Measurements from ENCODE around the gene BOLL.
"Not testable (repeated sequence)": the region's sequence is repeated elsewhere in the genome, so short reads cannot be mapped to it uniquely, and the experiment has no call there.

The BOLL gene

GRCh38 chr2:197798187-197798586, 13.1 kb upstream of the BOLL start:
- no peak for DNase-seq (ENCODE audit: low read depth)

- no peak for DNase-seq (ENCODE audit: low read depth)
Measured at GRCh38 chr2:197795277-197795676, 10.2 kb upstream of the BOLL start.

DNA sequence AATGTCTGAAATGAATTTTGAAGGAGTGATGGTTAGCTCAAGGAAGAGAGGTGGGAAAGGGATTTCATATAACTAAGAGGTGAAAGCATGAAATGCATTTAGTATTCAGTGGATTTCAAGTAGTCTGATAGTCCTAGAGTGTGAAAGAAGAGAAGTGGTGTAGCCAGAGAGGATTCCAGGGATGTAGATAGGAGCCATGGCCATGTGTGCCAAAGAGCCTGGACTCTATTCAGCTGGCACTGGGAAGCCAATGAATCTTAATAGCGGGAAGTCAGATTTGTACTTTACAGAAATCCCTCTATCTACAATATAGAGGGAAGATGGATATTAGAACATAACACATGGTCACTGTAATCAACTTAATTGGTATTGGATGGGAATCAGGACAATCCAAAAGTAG, 8.3 kb upstream of the BOLL start:
- DNase-seq (ENCODE audit: low read depth): no peak

DNA sequence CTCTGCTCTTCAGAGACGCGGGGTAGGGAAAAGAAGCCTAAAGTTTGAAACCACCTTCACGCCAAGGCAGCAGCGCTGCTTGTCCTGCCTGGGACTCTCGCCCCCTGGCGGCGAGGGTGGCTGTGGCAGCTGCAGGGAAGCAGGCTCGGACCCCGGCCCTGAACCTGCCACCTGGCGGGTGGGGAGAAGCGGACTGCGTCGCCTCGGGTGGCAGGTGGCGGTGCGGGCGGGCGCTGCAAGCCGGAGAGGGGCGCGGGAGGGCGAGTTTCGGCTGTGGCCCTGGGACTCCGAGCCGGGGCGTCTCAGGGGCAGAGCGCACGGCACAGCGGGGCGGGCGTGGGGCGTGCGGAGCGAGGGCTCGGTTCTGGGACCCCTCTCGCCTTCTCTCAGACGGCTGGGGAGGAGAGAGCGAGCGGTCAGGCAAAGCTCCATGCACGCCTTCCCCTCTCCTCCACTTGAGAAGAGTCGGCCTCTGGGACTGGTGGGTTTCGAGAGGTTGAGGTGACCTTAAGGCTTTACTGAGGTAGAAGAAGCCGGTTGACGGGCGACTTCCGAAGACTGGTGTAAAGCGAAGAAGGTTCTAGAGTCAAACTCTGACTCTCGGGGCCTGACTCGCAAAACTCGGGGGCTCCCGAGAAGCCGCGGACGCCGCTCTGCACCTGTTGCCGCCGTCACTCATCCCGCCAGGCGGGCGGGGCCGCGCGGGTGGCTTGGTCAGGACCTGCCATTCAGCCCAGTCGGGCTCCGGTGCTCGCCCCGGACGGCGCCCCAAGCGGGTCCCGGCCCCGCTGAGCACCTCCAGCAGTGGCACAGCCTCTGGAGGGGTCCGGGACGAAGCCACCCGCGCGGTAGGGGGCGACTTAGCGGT, 1.1 kb upstream of the BOLL start:
- no peak for DNase-seq (ENCODE audit: low read depth)

DNA sequence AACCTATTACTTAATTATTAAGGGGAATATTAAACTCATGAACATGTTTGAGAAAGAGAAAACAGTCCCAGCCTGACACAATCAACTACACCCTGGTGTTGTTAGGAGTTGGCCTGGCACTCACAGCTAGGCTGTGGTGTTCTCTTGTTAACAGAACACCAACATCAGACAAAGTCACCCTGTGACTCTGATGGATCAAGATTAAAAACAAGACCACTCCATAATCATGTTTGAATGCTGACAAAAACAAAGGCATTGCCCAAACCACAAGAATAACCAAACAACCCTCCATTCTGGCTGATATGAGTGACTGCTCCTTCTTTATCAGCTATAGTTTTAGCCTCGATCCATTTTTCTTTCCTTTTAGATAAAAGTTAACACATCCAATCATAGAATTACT, 3.0 kb downstream of the BOLL start:
- no peak for DNase-seq (ENCODE audit: low read depth)

DNA sequence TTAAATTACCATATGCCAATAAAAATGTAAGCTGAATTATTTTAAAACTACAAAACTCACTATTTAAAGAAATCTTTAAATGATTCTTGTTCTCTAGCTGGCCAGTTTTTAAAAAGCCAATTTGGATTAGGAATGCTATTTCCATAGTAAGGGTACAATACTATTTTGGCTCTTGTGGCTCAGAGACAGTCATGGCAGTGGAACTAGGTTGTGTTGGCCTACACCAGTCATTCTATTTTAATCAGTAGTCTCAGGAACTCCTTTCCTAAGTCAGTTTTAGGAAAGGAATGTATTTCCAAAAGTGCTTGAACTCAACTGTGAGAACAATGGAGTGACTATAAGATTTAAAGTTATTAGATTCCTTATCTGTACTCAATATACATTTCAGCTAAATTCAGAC, 5.9 kb downstream of the BOLL start:
- no peak for DNase-seq (ENCODE audit: low read depth)

GRCh38 chr2:197777823-197778407, 7.2 kb downstream of the BOLL start:
- peak; percentile 31 for DNase-seq (ENCODE audit: low read depth)

- no peak for DNase-seq (ENCODE audit: low read depth)
Measured at GRCh38 chr2:197760293-197760657, 24.8 kb downstream of the BOLL start.

- DNase-seq (ENCODE audit: low read depth): no peak
Measured at GRCh38 chr2:197759625-197760292, 25.4 kb downstream of the BOLL start.

- no peak for DNase-seq (ENCODE audit: low read depth)
Measured at GRCh38 chr2:197759013-197759412, 26.1 kb downstream of the BOLL start.

DNA sequence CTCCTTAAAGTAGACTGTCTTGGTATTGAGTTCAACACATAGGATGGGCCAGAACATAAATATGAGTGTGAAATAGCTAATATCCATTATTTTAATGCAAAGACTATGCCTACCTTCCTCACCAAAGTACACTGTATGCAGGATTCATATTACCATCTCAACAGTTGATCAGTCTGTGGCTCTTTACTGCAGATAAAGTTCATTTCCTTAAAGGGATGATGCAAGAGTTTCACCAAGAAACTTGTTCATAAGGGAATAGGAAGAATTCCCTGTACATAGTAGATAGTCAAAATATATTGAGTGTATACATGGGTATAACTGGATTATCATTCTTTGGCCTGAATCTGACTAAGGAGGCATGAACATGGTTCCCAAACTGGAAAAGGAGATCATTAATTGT, 44.9 kb downstream of the BOLL start:
- no peak for DNase-seq (ENCODE audit: low read depth)

DNA sequence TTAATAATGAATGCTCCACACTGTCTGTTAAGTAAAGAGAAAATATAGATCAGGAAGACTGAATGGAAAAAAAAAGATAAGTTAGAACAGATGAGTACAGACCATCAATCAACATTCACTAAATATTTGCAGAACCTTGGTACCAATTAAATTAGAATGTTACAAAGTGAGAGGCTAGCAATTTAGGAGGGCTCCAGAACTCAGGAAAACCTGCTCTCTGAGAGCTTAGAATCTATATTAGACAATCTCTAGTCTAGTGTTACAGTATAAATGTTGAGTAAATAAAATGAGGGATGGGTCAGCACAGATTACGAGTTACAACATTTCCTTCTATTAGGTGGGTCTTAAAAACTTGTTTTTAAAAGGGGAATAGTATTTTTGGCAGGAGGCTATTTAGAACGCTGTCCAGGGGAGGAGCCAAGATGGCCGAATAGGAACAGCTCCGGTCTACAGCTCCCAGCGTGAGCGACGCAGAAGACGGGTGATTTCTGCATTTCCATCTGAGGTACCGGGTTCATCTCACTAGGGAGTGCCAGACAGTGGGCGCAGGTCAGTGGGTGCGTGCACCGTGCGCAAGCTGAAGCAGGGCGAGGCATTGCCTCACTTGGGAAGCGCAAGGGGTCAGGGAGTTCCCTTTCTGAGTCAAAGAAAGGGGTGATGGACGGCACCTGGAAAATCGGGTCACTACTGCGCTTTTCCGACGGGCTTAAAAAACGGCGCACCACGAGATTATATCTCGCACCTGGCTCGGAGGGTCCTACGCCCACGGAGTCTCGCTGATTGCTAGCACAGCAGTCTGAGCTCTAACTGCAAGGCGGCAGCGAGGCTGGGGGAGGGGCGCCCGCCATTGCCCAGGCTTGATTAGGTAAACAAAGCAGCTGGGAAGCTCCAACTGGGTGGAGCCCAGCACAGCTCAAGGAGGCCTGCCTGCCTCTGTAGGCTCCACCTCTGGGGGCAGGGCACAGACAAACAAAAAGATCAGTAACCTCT, 56.3 kb downstream of the BOLL start:
- not testable (repeated sequence) for DNase-seq (ENCODE audit: low read depth)

GRCh38 chr2:197727011-197727410, 58.1 kb downstream of the BOLL start:
- DNase-seq (ENCODE audit: low read depth): no peak

GRCh38 chr2:197717863-197718262, 67.3 kb downstream of the BOLL start:
- DNase-seq (ENCODE audit: low read depth): no peak

GRCh38 chr2:197713271-197713670, 71.8 kb downstream of the BOLL start:
- no peak for DNase-seq (ENCODE audit: low read depth)

GRCh38 chr2:197711578-197711977, 73.5 kb downstream of the BOLL start:
- DNase-seq (ENCODE audit: low read depth): no peak

- no peak for DNase-seq (ENCODE audit: low read depth)
Measured at GRCh38 chr2:197710424-197711042, 74.6 kb downstream of the BOLL start.

- not testable (repeated sequence) for DNase-seq (ENCODE audit: low read depth)
Measured at GRCh38 chr2:197709140-197709539, 76.0 kb downstream of the BOLL start.

DNA sequence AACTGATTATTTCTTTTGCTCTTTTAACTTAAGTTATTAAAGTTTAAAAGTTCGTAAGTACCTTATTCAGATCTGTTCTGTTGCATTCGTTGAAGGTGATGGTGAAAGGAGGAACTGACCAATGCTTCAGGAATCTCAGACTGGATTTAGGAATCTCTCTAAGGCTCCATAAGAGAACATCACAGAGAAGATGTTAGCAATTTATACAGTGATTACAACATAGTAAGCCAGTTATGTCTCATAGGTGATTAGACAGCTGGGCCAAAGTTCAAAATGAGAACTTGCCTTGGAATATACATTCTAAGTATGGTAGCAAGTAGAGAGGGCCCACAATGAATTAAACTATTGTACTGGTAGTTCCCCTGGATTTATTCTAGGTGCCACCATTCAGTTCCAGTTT, 76.8 kb downstream of the BOLL start:
- DNase-seq (ENCODE audit: low read depth): peak; percentile 89

- peak; percentile 58 for DNase-seq (ENCODE audit: low read depth)
Measured at GRCh38 chr2:197707316-197708213, 77.6 kb downstream of the BOLL start.

GRCh38 chr2:197706839-197707207, 78.3 kb downstream of the BOLL start:
- DNase-seq (ENCODE audit: low read depth): no peak
